ENCODE measurements around the gene HOXB4. TPM values are rescaled to one million over a fixed set of nuclear protein-coding genes. Genes with fewer than 3 reads are reported as not detected.

The HOXB4 gene
- total and polyA plus RNA-seq, 2 of the 4 experiments (the other 2 are of a cell fraction): 2.0 to 8.5 TPM

DNA sequence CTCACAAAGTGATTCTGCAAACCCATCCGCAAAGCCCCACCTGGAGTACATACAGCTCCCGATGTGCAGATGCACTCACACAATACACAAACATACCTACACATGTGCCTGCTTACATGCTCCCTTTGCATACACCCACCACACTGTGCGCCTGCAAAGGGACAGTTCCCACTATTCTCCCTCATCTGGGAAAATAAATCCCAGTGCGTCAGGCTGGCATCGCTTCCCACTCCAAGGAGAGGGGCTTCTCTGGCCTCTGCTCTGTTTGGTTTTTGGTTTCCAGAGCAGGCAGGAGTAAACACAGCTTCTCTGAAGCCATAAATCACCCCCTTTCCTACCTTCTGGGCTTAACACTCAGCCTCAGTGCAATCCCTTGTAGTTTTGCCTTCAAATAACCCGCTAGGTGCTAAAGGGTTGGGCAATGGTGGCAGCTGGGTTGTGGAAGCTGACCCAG lies 14.7 kb downstream of the HOXB4 start:
- DNase-seq (peak; percentile 72), ATAC-seq (ENCODE audit: low read depth) (no peak)
- Histone ChIP-seq H3K9ac (ENCODE audit: low read depth, low read length) (peak overlapping the region; percentile 78), H3K4ac (ENCODE audit: low read depth, low read length) (peak overlapping the region; percentile 91), H2AK5ac (ENCODE audit: low read depth, low read length) (peak overlapping the region; percentile 46; the same call in 1 of the 2 replicates), H4K8ac (ENCODE audit: low read depth in 2 of 2, low read length in 2 of 2) (peak overlapping the region; percentile 38 to 73; a peak in 2 of 4 replicates), H4K91ac (ENCODE audit: insufficient read depth, low read depth, low read length) (peak overlapping the region; percentile 42), H3K36me3 (ENCODE audit: control insufficient read depth, insufficient read depth, low read length) (peaks cover 39% of the 10 kb centered on the region; the same call in 1 of the 2 replicates), H2BK120ac (ENCODE audit: low read depth, low read length) (peak overlapping the region; percentile 29), H2BK20ac (ENCODE audit: low read depth, low read length) (peak overlapping the region; percentile 3; the same call in 1 of the 2 replicates), H3K23ac (ENCODE audit: low read depth, low read length) (peak overlapping the region; percentile 96), H3K9me1 (ENCODE audit: insufficient read depth, low read length) (peaks cover 23% of the 10 kb centered on the region), H2AFZ (replicated peaks; ENCODE audit: low read length, poor library complexity) (no peak overlapping the region), H3K9me3 (ENCODE audit: control insufficient read depth, insufficient read depth, low read length) (no peaks in the 10 kb centered on the region), H3K4me1 (ENCODE audit: control insufficient read depth, insufficient read depth, low read length) (peaks cover 80% of the 10 kb centered on the region), H4K5ac (ENCODE audit: low read depth, low read length) (peak overlapping the region; percentile 86), H2BK15ac (ENCODE audit: low read depth, low read length) (peak overlapping the region; percentile 6; the same call in 1 of the 3 replicates), H3K27me3 (ENCODE audit: control insufficient read depth, insufficient read depth, low read length) (no peaks in the 10 kb centered on the region), H3K4me2 (ENCODE audit: low read depth, low read length) (peak overlapping the region; percentile 88), H4K20me1 (ENCODE audit: insufficient read depth, low read length) (peaks cover 32% of the 10 kb centered on the region), H3K27ac (ENCODE audit: insufficient read depth, low read length) (peak overlapping the region; percentile 93), H3K56ac (ENCODE audit: extremely low read depth, insufficient read depth, low read length) (peak overlapping the region; percentile 67; the same call in 1 of the 2 replicates), H3K79me1 (ENCODE audit: low read depth in 1 of 2, low read length in 2 of 2) (peaks cover 0 to 24% of the 10 kb centered on the region in 2 experiments; a peak in 2 of 4 replicates), H2BK5ac (ENCODE audit: low read depth, low read length, poor library complexity, severe bottlenecking) (peak overlapping the region; percentile 80), H3K18ac (ENCODE audit: low read depth, low read length) (peak overlapping the region; percentile 81), H3K14ac (replicated peaks; ENCODE audit: low read depth, low read length) (peak overlapping the region; percentile 91), H3K4me3 (ENCODE audit: insufficient read depth, low read depth, low read length) (peak overlapping the region; percentile 46), H2AK9ac (replicated peaks; ENCODE audit: low read depth, low read length, poor library complexity) (peak overlapping the region; percentile 88)
- CTCF ChIA-PET: interaction anchor here (0.6 to 1.4 kb wide), 2 partner anchors 70 to 677 kb away, joined by 3 to 6 read pairs; no protein-coding TSS in a partner anchor
- 18% methylated on average over 3 of the region's 6 CpGs; no CpG with 5 or more reads in 1 of the 2 experiments for WGBS, 2 experiments (ENCODE audit: extremely low coverage in 2 of 2, insufficient read length in 1 of 2)
- TF ChIP-seq MXI1 (IDR thresholded peaks at IDR 0.05; ENCODE audit: borderline replicate concordance, low read depth, low read length): peak; percentile 29; the same call in 1 of the 2 replicates
- TF ChIP-seq CEBPB (IDR thresholded peaks at IDR 0.05; ENCODE audit: low read depth, low read length): peak; percentile 43; the same call in 1 of the 2 replicates
- no peak for TF ChIP-seq RCOR1 (IDR thresholded peaks at IDR 0.05; ENCODE audit: insufficient replicate concordance, low read length)
- in situ Hi-C loops (cut with MboI; ENCODE audit: low sequenced_read_pairs) (no loop called here), intact Hi-C loops (cut with micrococcal nuclease) (no loop called here), dilution Hi-C loops (cut with HindIII; ENCODE audit: low sequenced_read_pairs, unreplicated experiment) (no loop called here)
- POLR2A ChIA-PET (ENCODE audit: unreplicated experiment): interaction anchor here (0.5 to 0.9 kb wide), 4 partner anchors 13 to 437 kb away, joined by 3 to 9 read pairs (median 3); no protein-coding TSS in a partner anchor
- no TSS peak for BruUV-seq (replicated peaks)
